HepG2 (cell line): ENCODE measurements around the gene LUC7L2. TPM values are rescaled to one million over a fixed set of nuclear protein-coding genes. Genes with fewer than 3 reads are reported as not detected.

ENCODE experiments used
- DNMT1 ChIP-seq: sonication (generic); formaldehyde crosslinking; IDR thresholded peaks from 2 replicates; pipeline ENCODE4 v1.5.1; 2020; ENCODE audit warnings: mild to moderate bottlenecking, missing genetic modification reagents
- HOXA5 ChIP-seq: sonication (generic); formaldehyde crosslinking; IDR thresholded peaks from 2 replicates; pipeline ENCODE4 v1.4.0; 2020; ENCODE audit warnings: missing genetic modification reagents
- HOXA7 ChIP-seq: sonication (generic); formaldehyde crosslinking; IDR thresholded peaks from 2 replicates; pipeline ENCODE4 v1.8.1; 2022; ENCODE audit warnings: mild to moderate bottlenecking, missing genetic modification reagents, moderate library complexity
- KLF15 ChIP-seq: sonication (generic); formaldehyde crosslinking; IDR thresholded peaks from 2 replicates; pipeline ENCODE4 v1.8.1; 2023; ENCODE audit warnings: borderline replicate concordance, mild to moderate bottlenecking, inconsistent platforms, missing genetic modification reagents, mixed read lengths
- NBN ChIP-seq: fragments of 450-650 bp; conservative IDR thresholded peaks from 2 replicates; pipeline ENCODE4 v1.6.1; 2017
- SALL1 ChIP-seq: sonication (generic); formaldehyde crosslinking; IDR thresholded peaks from 2 replicates; pipeline ENCODE4 v1.8.0; 2022; ENCODE audit warnings: mild to moderate bottlenecking, missing genetic modification reagents
- SRSF1 ChIP-seq: fragments of 200-400 bp; formaldehyde crosslinking; optimal IDR thresholded peaks from 2 replicates; pipeline ENCODE3; 2017; ENCODE audit warnings: mild to moderate bottlenecking, low read depth, low read length, moderate library complexity
- TMF1 ChIP-seq: sonication (generic); formaldehyde crosslinking; IDR thresholded peaks from 2 replicates; pipeline ENCODE4 v1.8.1; 2022; ENCODE audit warnings: low read depth, missing genetic modification reagents
- ZNF136 ChIP-seq: sonication (generic); formaldehyde crosslinking; IDR thresholded peaks from 2 replicates; pipeline ENCODE4 v1.8.1; 2022; ENCODE audit warnings: low read depth, mild to moderate bottlenecking, moderate library complexity, missing genetic modification reagents
- ZNF451 ChIP-seq: sonication (generic); formaldehyde crosslinking; IDR thresholded peaks from 2 replicates; pipeline ENCODE4 v1.5.0; 2020; ENCODE audit warnings: mild to moderate bottlenecking, missing genetic modification reagents
- ZNF850 ChIP-seq: sonication (generic); formaldehyde crosslinking; conservative IDR thresholded peaks from 2 replicates; pipeline ENCODE4 v1.9.0; 2021; ENCODE audit warnings: mild to moderate bottlenecking, missing genetic modification reagents
- polyA plus RNA-seq, 8 experiments: library from polyadenylated mRNA; depleted of rRNA in 3 of 8; stranded (reverse) in 7 of 8; unstranded in 1 of 8; fragments of >200 nt; fragmentation: Illumina TruSeq in 4 of 8; extraction: Trizol in 4 of 8; gene quantifications; 2 replicates each; pipeline versions ENCODE4 v1.2.1 to v1.2.3, GENCODE V29; 2011 to 2016; ENCODE audit warnings: low read depth in 4 of 8, missing spikeins in 1 of 8, mixed read lengths in 1 of 8; ENCODE audit not compliant: insufficient read depth in 1 of 8
- total RNA-seq, 5 experiments: library from RNA; depleted of rRNA; stranded (reverse); fragments of >200 nt; fragmentation: Illumina TruSeq; extraction: Trizol; gene quantifications; 2 replicates each; pipeline ENCODE4 v1.2.3, GENCODE V29; 2016; ENCODE audit warnings: low read depth in 1 of 5
- TF ChIP-seq, protein P1 (sequence below): sonication (generic); formaldehyde crosslinking; IDR thresholded peaks from 2 replicates; pipeline ENCODE4 v1.9.0; 2021; ENCODE audit warnings: missing genetic modification reagents, mild to moderate bottlenecking, borderline replicate concordance
- TF ChIP-seq, protein P2 (sequence below): IDR thresholded peaks from 2 replicates; pipeline ENCODE4 v1.6.1; 2016; ENCODE audit warnings: missing compliant biosample characterization, missing genetic modification reagents, borderline replicate concordance
- TF ChIP-seq, protein P3 (sequence below): IDR thresholded peaks from 2 replicates; pipeline ENCODE4 v1.6.1; 2016; ENCODE audit warnings: missing compliant biosample characterization, missing genetic modification reagents, borderline replicate concordance
- TF ChIP-seq, protein P4 (sequence below): sonication (generic); formaldehyde crosslinking; IDR thresholded peaks from 2 replicates; pipeline ENCODE4 v1.4.0; 2020; ENCODE audit warnings: mild to moderate bottlenecking, missing genetic modification reagents
- TF ChIP-seq, protein P5 (sequence below): IDR thresholded peaks from 2 replicates; pipeline ENCODE4 v1.6.1; 2016; ENCODE audit warnings: low read depth, control low read depth

The LUC7L2 gene
- total and polyA plus RNA-seq, 2 of the 13 experiments (the other 11 are each of a cell fraction or from before 2014, with no cell fraction given) = 17.9 to 50.7 TPM

DNA sequence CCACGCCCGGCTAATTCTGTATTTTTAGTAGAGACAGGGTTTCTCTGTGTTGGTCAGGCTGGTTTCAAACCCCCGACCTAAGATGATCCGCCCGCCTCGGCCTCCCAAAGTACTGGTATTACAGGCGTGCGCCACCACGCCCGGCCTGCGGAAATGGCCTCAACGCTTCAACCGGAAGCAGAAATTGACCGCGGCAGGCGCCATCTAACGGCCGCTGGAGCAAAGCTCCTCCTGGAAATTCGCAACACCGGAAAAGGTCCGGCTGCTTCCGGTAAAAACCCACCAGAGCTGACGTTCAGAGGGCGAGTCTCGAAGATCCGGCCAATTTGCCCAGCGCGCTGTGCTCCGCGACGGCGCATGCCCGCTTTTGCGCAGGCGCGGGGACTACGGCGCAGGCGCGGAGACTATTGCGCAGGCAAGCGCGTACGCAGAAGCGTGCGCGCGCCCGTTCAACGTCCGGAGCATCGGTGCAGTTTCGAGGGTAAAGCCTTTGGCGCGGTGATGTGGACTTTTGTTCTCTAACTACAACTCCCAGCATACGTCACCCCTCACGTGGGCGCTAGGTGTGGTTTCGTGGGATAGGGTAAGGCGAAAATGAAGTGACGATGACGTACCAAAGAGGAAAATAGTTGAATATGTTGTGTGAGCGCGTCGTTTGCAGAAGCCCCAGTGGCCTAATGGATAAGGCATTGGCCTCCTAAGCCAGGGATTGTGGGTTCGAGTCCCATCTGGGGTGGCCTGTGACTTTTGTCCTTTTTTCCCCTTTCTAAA is 19.5 kb upstream of the LUC7L2 start (continued):
- peak; percentile 59 for TF ChIP-seq SRSF1
- TF ChIP-seq, protein P1, sequence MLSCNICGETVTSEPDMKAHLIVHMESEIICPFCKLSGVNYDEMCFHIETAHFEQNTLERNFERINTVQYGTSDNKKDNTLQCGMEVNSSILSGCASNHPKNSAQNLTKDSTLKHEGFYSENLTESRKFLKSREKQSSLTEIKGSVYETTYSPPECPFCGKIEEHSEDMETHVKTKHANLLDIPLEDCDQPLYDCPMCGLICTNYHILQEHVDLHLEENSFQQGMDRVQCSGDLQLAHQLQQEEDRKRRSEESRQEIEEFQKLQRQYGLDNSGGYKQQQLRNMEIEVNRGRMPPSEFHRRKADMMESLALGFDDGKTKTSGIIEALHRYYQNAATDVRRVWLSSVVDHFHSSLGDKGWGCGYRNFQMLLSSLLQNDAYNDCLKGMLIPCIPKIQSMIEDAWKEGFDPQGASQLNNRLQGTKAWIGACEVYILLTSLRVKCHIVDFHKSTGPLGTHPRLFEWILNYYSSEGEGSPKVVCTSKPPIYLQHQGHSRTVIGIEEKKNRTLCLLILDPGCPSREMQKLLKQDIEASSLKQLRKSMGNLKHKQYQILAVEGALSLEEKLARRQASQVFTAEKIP (CRISPR knock-in tag) = no peak
- TF ChIP-seq, protein P2, sequence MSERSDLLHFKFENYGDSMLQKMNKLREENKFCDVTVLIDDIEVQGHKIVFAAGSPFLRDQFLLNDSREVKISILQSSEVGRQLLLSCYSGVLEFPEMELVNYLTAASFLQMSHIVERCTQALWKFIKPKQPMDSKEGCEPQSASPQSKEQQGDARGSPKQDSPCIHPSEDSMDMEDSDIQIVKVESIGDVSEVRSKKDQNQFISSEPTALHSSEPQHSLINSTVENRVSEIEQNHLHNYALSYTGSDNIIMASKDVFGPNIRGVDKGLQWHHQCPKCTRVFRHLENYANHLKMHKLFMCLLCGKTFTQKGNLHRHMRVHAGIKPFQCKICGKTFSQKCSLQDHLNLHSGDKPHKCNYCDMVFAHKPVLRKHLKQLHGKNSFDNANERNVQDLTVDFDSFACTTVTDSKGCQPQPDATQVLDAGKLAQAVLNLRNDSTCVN (CRISPR knock-in tag) = no peak; the same call in none of the 2 replicates
- TF ChIP-seq ZNF451 = peak; percentile 62; the same call in 1 of the 2 replicates
- TF ChIP-seq, protein P3, sequence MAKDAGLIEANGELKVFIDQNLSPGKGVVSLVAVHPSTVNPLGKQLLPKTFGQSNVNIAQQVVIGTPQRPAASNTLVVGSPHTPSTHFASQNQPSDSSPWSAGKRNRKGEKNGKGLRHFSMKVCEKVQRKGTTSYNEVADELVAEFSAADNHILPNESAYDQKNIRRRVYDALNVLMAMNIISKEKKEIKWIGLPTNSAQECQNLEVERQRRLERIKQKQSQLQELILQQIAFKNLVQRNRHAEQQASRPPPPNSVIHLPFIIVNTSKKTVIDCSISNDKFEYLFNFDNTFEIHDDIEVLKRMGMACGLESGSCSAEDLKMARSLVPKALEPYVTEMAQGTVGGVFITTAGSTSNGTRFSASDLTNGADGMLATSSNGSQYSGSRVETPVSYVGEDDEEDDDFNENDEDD (CRISPR knock-in tag) = peak; percentile 89; the same call in 1 of the 2 replicates
- TF ChIP-seq KLF15 (CRISPR knock-in tag) = peak; percentile 30; the same call in 1 of the 2 replicates
- no peak; the same call in none of the 2 replicates for TF ChIP-seq HOXA5 (CRISPR knock-in tag)
- peak; percentile 90 for TF ChIP-seq SALL1 (CRISPR knock-in tag)
- TF ChIP-seq HOXA7 (CRISPR knock-in tag) = no peak; the same call in 1 of the 2 replicates
- no peak; the same call in 1 of the 2 replicates for TF ChIP-seq TMF1 (CRISPR knock-in tag)
- no peak for TF ChIP-seq NBN
- TF ChIP-seq, protein P4, sequence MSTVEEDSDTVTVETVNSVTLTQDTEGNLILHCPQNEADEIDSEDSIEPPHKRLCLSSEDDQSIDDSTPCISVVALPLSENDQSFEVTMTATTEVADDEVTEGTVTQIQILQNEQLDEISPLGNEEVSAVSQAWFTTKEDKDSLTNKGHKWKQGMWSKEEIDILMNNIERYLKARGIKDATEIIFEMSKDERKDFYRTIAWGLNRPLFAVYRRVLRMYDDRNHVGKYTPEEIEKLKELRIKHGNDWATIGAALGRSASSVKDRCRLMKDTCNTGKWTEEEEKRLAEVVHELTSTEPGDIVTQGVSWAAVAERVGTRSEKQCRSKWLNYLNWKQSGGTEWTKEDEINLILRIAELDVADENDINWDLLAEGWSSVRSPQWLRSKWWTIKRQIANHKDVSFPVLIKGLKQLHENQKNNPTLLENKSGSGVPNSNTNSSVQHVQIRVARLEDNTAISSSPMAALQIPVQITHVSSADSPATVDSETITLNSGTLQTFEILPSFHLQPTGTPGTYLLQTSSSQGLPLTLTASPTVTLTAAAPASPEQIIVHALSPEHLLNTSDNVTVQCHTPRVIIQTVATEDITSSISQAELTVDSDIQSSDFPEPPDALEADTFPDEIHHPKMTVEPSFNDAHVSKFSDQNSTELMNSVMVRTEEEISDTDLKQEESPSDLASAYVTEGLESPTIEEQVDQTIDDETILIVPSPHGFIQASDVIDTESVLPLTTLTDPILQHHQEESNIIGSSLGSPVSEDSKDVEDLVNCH = peak; percentile 86; the same call in 1 of the 2 replicates
- no peak for TF ChIP-seq ZNF850 (CRISPR knock-in tag)
- TF ChIP-seq ZNF136 (CRISPR knock-in tag) = no peak; the same call in 1 of the 2 replicates
- TF ChIP-seq, protein P5, sequence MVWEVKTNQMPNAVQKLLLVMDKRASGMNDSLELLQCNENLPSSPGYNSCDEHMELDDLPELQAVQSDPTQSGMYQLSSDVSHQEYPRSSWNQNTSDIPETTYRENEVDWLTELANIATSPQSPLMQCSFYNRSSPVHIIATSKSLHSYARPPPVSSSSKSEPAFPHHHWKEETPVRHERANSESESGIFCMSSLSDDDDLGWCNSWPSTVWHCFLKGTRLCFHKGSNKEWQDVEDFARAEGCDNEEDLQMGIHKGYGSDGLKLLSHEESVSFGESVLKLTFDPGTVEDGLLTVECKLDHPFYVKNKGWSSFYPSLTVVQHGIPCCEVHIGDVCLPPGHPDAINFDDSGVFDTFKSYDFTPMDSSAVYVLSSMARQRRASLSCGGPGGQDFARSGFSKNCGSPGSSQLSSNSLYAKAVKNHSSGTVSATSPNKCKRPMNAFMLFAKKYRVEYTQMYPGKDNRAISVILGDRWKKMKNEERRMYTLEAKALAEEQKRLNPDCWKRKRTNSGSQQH (CRISPR knock-in tag) = no peak; the same call in 1 of the 2 replicates
- TF ChIP-seq DNMT1 = no peak
